HG02970 (cell line): ENCODE results near the gene EFHC1.

Experiments used
- ATAC-seq: cut with Tn5 transposase; IDR thresholded peaks from one replicate; pipeline ENCODE4 v1.9.1; 2021; ENCODE audit warnings: mild to moderate bottlenecking, moderate library complexity, moderate number of reproducible peaks; ENCODE audit not compliant: unreplicated experiment, low FRiP score

Gene EFHC1

GRCh38 chr6:52399511-52400312, 20.4 kb upstream of the EFHC1 start:
- ATAC-seq, result no peak

GRCh38 chr6:52400313-52401041, 19.7 kb upstream of the EFHC1 start:
- ATAC-seq, result no peak

- ATAC-seq, result no peak
These were observed 17.1 kb upstream of the EFHC1 start for GRCh38 chr6:52403086-52403485.

GRCh38 chr6:52403627-52404026, 16.5 kb upstream of the EFHC1 start:
- ATAC-seq, result no peak

- ATAC-seq, result no peak
These were observed 14.9 kb upstream of the EFHC1 start for GRCh38 chr6:52405243-52405642.

GRCh38 chr6:52407467-52407866, 12.7 kb upstream of the EFHC1 start:
- no peak for ATAC-seq

GRCh38 chr6:52409499-52409898, 10.6 kb upstream of the EFHC1 start:
- ATAC-seq, result no peak

- no peak for ATAC-seq
These were observed 9.2 kb upstream of the EFHC1 start for GRCh38 chr6:52410979-52411378.

- ATAC-seq, result no peak
These were observed 8.2 kb upstream of the EFHC1 start for GRCh38 chr6:52411911-52412310.

- no peak for ATAC-seq
These were observed 4.8 kb upstream of the EFHC1 start for GRCh38 chr6:52415333-52415732.

- ATAC-seq, result no peak
These were observed 4.1 kb upstream of the EFHC1 start for GRCh38 chr6:52415917-52416628.

GRCh38 chr6:52416629-52417151, 3.5 kb upstream of the EFHC1 start:
- ATAC-seq, result no peak

GRCh38 chr6:52417675-52418111, 2.4 kb upstream of the EFHC1 start:
- no peak for ATAC-seq

- ATAC-seq, result no peak
These were observed 1.5 kb upstream of the EFHC1 start for GRCh38 chr6:52418606-52419005.

GRCh38 chr6:52420668-52421358, 671 bp downstream of the EFHC1 start:
- ATAC-seq, result no peak

GRCh38 chr6:52422156-52422555, 2.0 kb downstream of the EFHC1 start:
- ATAC-seq, result no peak

GRCh38 chr6:52423448-52423847, 3.3 kb downstream of the EFHC1 start:
- no peak for ATAC-seq

- no peak for ATAC-seq
These were observed 3.8 kb downstream of the EFHC1 start for GRCh38 chr6:52423971-52424381.

- no peak for ATAC-seq
These were observed 4.4 kb downstream of the EFHC1 start for GRCh38 chr6:52424513-52424912.

GRCh38 chr6:52426667-52427066, 6.5 kb downstream of the EFHC1 start:
- ATAC-seq, result no peak
